CMK (cell line): ENCODE measurements around the gene TKTL1.
"Not testable (repeated sequence)": the region's sequence is repeated elsewhere in the genome, so short reads cannot be mapped to it uniquely, and the experiment has no call there.

Experiments used
- DNase-seq: peaks from one replicate; pipeline ENCODE4 v3.0.0-alpha.2; 2010; ENCODE audit warnings: low read depth

Gene TKTL1

GRCh38 chrX:154343620-154344019 is 48.0 kb downstream of the TKTL1 start:
- DNase-seq = not testable (repeated sequence)

- DNase-seq = no peak
Measured at GRCh38 chrX:154348114-154348531, 52.5 kb downstream of the TKTL1 start.

DNA sequence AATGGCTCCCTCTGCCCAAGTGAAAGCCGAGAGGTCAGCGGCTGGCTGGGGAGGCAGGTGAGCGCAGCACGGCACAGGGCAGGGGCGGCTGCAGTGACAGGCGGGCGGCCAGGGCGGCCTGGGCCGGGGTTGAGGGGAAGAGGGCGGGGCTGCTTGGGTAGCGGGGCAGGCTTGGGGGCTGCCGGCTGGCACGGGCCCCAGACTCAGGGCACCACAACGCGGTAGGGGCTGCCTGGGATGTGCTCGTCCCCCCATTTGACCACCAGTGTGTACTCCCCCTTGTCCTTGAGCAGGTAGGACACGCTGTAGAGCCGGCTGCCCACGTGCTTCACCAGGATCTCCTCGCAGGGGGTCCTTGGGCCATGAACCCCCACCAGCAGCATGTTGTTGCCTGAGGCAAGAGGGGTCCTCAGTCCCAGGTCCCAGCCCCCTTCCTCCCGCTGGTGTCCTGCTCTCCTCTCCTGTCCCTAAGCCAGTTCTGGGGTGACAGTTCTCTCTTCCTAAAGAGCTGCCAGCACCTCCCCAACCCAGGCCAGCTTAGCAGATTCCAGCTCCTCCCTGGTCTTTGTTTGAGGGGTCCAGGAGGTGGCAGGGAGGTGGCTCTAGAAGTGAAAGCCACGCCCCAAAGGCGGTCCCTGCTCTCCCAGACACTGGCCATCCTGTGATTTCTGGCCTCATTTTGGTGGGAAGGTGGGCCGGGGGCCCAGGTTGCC is 53.2 kb downstream of the TKTL1 start:
- DNase-seq = no peak

DNA sequence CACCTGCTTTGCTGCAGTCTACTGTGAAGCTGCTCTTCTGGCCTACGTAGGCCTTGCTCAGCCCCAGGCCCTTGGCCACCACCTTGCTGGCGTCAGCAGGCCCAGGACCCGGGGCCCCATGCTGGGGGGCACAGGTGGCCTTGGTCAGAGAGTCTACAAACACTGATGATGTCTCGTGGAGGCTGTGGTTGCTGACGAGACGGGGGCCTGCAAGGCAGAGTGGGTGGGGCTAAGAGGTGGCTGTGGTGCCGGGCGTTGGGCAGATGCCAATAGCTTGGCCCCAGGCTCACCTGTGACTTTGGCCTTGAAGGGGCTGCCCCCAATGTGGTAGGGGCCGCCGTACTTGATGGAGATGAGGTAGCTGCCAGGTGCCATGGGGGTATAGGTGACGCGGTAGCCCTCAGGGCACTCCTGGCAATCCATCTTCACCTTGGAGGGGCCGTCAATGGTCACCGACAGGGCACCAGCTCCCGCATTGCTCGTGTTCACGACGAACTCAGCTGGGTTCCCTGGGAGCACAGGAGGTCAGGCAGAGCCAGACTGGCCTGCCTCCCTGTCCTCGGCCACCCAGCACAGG is 53.9 kb downstream of the TKTL1 start:
- no peak for DNase-seq

GRCh38 chrX:154349979-154350378 is 54.4 kb downstream of the TKTL1 start:
- no peak for DNase-seq

DNA sequence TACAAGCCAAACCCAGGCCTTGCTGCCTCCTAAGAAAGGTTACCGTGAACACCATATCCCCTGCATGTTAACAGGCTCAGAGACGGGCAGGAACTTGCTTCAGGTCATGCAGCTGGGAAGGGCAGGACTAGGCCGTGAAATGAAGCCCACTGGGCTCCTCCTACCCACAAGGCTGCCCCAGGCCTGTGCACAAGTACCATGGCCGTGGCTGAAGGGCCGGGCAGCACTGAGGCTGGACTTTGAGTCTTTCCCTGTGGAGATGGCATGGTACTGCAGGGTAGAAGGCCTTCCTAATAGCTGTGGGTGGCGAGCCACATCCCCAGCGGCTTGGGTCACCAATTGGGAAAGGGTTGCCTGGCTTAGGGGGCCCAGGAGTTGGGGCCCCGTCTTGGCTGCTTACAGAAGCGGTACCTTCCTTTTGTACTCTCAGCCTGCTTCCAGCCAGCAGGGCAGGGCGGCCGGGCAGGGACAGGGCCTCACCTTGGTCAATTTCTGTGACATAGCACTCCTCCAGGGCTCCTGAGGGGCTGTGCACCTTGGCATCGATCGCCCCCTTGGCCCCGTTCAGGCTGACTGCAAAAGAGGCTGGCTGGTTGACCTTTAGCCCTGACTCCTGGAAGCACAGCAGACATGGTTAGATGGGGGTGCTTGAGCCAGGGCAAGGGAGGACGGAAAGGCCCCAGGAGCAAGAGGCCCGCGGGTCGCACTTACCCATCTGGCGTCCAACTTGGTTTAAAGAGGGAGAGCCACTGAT is 55.0 kb downstream of the TKTL1 start:
- no peak for DNase-seq

- DNase-seq = no peak
Measured at GRCh38 chrX:154351183-154352011, 55.8 kb downstream of the TKTL1 start.

GRCh38 chrX:154352012-154352401 is 56.4 kb downstream of the TKTL1 start:
- DNase-seq = no peak

DNA sequence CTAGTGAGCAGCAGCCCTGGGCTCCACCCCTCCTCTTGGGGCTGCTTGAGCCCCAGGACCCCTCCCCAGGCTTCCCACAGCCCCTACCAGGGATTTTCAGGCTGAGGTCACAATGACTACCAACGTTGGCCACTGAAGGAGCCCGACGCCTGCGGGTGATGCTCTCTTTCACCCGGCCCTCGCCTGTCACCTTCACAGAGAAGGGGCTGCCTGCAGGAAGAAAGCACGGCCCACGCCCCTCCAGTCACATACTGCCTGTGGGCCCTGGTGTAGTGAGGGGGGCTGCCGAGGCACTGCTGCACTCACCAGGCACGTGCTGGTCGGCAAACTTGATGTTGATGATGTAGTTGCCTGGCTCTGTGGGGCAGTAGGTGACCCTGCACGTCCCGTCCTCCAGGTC is 56.9 kb downstream of the TKTL1 start:
- DNase-seq = no peak

DNA sequence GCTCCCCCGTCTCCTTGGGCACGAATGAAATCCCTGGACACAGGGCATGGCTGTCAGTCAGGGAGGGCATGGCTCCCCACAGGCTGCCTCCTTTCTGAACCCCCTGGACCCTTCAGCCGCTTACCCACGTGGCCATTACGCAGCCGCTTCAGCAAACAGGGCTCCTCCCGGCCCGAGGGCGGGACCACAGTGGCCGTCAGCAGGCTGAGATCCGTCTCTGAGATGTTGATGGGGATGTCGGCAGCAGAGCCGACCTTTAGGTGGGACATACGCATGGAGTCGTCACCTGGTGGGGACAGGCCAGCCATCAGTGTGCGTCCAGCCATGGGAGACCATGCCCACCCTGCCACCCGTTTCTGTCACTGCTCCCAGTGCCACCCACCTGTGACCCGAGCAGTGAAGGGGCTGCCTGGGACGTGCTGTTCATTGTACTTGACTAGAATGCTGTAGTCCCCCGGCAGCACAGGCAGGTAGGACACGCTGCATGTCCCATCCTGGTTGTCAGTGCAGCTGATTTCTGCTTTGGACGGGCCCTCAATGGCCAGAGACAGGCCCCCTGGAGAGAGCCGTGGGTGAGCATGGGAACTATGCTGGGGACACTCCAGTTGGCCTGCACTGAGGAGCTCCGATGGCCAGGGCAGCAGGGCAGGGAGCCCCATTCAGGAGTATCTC is 57.7 kb downstream of the TKTL1 start:
- no peak for DNase-seq

DNA sequence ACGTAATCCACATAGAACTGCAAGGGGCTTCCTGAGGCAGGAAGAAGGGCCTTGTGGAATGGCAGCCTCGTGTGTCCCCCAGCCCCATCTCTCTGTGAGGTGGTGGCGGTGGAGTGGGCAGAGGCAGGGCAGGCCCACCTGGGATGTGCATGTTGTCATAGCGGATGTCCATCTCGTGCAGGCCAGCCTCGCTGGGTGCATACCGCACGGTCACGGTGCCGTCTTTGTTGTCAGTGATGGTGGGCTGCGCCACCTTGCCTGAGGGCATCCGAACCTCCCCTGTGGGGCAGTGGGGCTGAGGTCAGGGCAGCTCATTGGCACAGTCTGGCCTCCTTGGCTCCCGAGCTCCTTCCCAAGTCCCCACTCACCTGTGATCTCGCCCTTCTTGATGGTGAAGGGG is 58.4 kb downstream of the TKTL1 start:
- no peak for DNase-seq

- DNase-seq = no peak
Measured at GRCh38 chrX:154354516-154354915, 58.9 kb downstream of the TKTL1 start.

DNA sequence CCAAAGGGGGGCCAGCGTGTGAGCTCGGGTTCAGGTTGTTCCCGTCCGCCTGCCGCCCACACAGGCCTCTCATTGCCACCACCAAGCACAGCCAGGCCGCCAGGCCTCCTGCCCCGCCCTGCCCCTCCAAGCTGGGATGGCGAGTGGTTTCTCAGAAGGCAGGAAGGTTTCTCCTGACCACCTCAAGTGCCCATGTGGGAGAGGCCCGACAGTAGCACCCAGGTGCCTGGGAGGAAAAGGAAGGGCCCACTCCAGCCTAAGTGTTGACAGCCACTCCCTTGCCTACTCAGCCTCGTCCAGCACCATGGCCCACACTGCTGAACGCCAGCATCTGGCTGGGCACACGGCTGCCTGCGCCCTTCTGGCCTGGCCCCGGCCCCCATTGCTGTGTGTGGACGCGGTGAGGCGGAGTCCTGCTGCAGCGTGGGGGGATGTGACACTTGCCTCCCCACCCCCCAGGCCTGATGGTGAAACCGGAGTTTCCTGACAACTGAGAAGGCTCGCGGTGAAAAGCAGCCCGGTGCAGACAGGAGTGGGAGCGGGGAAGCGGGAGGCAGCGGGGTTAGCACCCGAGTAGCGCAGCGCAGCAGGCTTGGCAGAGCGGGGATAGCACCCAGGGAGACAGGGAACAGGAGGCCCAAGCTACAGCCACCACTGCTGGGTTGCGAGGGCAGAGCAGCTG is 59.6 kb downstream of the TKTL1 start:
- no peak for DNase-seq

GRCh38 chrX:154355776-154356140 is 60.2 kb downstream of the TKTL1 start:
- DNase-seq = no peak

DNA sequence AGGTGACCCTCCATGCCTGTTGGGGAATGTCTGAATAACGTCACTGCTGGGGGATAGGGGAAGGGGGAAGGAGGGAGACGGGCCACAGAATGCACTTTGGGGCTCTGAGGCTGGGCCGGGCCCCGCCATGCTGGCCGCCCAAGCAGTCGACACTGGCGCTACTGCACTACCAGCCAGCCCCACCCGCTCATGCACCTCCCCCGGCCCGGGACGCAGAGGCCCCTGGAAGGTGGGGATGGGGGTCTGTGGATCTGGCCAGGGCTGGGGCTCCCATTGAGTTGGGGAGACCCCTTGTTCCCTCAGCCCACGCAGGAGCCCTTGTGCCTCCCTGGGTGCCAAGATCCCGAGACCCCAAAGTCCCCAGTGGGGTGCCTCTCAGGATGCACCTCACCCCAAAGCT is 61.0 kb downstream of the TKTL1 start:
- no peak for DNase-seq

DNA sequence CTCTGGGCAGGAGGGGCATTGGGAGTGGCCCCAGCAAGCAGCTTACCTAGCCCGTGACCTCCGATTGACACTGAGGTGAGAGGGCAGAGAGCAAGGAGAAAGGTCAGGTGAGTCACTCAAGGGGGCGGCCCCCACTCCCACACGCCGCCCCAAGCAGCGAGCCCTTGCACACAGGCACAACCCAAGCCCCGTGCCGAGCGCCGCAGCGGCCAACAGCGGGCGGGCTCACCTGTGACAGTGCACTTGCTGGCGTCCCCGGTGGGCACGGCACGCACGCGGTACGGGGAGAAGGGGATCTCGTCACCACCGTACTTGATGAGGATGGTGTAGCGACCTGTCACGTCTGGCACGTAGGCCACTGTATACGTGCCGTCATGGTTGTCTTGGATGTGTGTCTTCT is 61.6 kb downstream of the TKTL1 start:
- no peak for DNase-seq

DNA sequence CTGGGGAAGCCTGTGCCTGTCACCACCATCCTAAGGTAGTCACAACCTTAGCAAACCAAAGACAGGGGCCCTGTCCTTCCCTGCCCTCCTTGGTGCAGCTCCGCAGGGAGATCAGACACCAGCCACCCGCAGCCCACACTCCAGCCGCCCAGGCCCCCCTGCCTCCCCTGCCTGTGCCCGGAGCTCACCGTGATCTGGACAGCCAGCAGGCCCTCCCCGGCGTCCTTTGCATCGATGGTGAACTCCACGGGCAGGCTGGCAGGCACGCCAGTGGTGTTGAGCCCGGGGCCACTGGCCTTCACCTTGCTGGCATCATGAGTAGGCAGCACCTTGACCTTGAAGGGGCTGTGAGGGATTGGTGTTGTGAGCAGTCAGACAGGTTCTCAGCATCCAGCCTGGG is 62.4 kb downstream of the TKTL1 start:
- DNase-seq = no peak

GRCh38 chrX:154358829-154359228 is 63.2 kb downstream of the TKTL1 start:
- DNase-seq = no peak

- no peak for DNase-seq
Measured at GRCh38 chrX:154359362-154360154, 64.0 kb downstream of the TKTL1 start.

- no peak for DNase-seq
Measured at GRCh38 chrX:154360155-154360713, 64.6 kb downstream of the TKTL1 start.
